GM23248 (cell line): ENCODE results near the gene NDEL1. TPM values are rescaled to one million over a fixed set of nuclear protein-coding genes. Genes with fewer than 3 reads are reported as not detected.

Experiments
- DNase-seq: peaks from one replicate; pipeline ENCODE4 v3.0.0-alpha.2; 2015
- H2AFZ ChIP-seq: fragments of 200-600 bp; sonication (generic); 2 replicates; pipeline ENCODE4 v1.6.1; 2016; ENCODE audit warnings: antibody characterized with exemption
- H3F3A ChIP-seq: fragments of 200-600 bp; sonication (generic); 2 replicates; pipeline ENCODE4 v1.6.1; 2016; ENCODE audit warnings: mild to moderate bottlenecking, antibody characterized with exemption, mixed run types; ENCODE audit not compliant: insufficient read depth
- H3K27ac ChIP-seq: fragments of 200-600 bp; sonication (generic); 2 replicates; pipeline ENCODE4 v1.5.1; 2016; ENCODE audit warnings: mild to moderate bottlenecking
- H3K27me3 ChIP-seq: fragments of 200-600 bp; sonication (generic); replicated peaks from 2 replicates; pipeline ENCODE4 v1.6.1; 2016; ENCODE audit warnings: mild to moderate bottlenecking; ENCODE audit not compliant: insufficient read depth
- H3K36me3 ChIP-seq: fragments of 200-600 bp; sonication (generic); 2 replicates; pipeline ENCODE4 v1.6.1; 2016; ENCODE audit warnings: low read depth, mild to moderate bottlenecking
- H3K4me1 ChIP-seq: fragments of 200-600 bp; sonication (generic); 2 replicates; pipeline ENCODE4 v1.6.1; 2016; ENCODE audit warnings: mild to moderate bottlenecking; ENCODE audit not compliant: insufficient read depth
- H3K4me2 ChIP-seq: fragments of 200-600 bp; sonication (generic); one replicate; pipeline ENCODE4 v1.6.1; 2016; ENCODE audit warnings: mild to moderate bottlenecking; ENCODE audit not compliant: unreplicated experiment
- H3K4me3 ChIP-seq: fragments of 200-600 bp; sonication (generic); 2 replicates; pipeline ENCODE4 v1.5.1; 2016; ENCODE audit warnings: mild to moderate bottlenecking
- H3K79me2 ChIP-seq: fragments of 200-600 bp; sonication (generic); 2 replicates; pipeline ENCODE4 v1.6.1; 2016; ENCODE audit warnings: mild to moderate bottlenecking; ENCODE audit not compliant: insufficient read depth
- H3K9ac ChIP-seq: fragments of 200-600 bp; sonication (generic); 2 replicates; pipeline ENCODE4 v1.6.1; 2016; ENCODE audit warnings: mild to moderate bottlenecking
- H3K9me2 ChIP-seq: fragments of 200-600 bp; sonication (generic); 2 replicates; pipeline ENCODE4 v1.6.1; 2016; ENCODE audit warnings: mixed run types, mild to moderate bottlenecking, moderate library complexity; ENCODE audit not compliant: insufficient read depth
- H3K9me3 ChIP-seq: fragments of 200-600 bp; sonication (generic); one replicate; pipeline ENCODE4 v1.6.1; 2017; ENCODE audit warnings: low read depth
- H4K20me1 ChIP-seq: fragments of 200-600 bp; sonication (generic); 2 replicates; pipeline ENCODE4 v1.6.0; 2016; ENCODE audit not compliant: insufficient read depth
- EZH2 ChIP-seq: fragments of 200-600 bp; sonication (generic); IDR thresholded peaks from 2 replicates; pipeline ENCODE4 v1.6.1; 2018; ENCODE audit warnings: antibody characterized with exemption, mild to moderate bottlenecking; ENCODE audit not compliant: insufficient read depth, poor library complexity, severe bottlenecking
- EZH2phosphoT487 ChIP-seq: fragments of 200-600 bp; sonication (generic); IDR thresholded peaks from 2 replicates; pipeline ENCODE4 v1.6.1; 2018; ENCODE audit warnings: antibody characterized with exemption, moderate library complexity, mild to moderate bottlenecking, low read depth; ENCODE audit not compliant: insufficient read depth
- WGBS, 2 experiments: methylation state at CpG; one replicate each; pipeline ENCODE4 v1.1.6; 2015 to 2017; ENCODE audit warnings: low lambda C conversion rate in 2 of 2, low coverage in 1 of 2; ENCODE audit errors: missing lambda C conversion rate in 2 of 2; 5-methylcytosine and 5-hydroxymethylcytosine counted together
- in situ Hi-C: fragments of 300-500 bp; cut with MboI; formaldehyde crosslinking; loops from 2 replicates; pipeline ENCODE4 v1.15.0; 2020
- polyA plus RNA-seq: library from polyadenylated mRNA; unstranded; fragments of >200 nt; fragmentation: Nextera tagmentation; extraction: Ambion mirVana; gene quantifications from 2 replicates; pipeline ENCODE4 v1.2.1, GENCODE V29; 2016
- total RNA-seq: library from RNA; depleted of rRNA; stranded (reverse); fragments of >200 nt; shearing (Covaris generic); gene quantifications from 2 replicates; pipeline ENCODE4 v1.2.3, GENCODE V29; 2014

Gene NDEL1
- total and polyA plus RNA-seq, 2 experiments from 2014 or later, result 74.9 to 111 TPM

- H3K9me3 ChIP-seq, result no peaks in the 10 kb centered on the region
- H3K27ac ChIP-seq, result no peak overlapping the region
- no peaks in the 10 kb centered on the region for H4K20me1 ChIP-seq
- H2AFZ ChIP-seq, result no peak overlapping the region
- 96 to 97% methylated on average over 9 of the region's 9 CpGs for WGBS, 2 experiments
- H3K4me3 ChIP-seq, result no peak overlapping the region
- H3K9ac ChIP-seq, result no peak overlapping the region
- no peak overlapping the region for H3K4me2 ChIP-seq
- peaks cover 67% of the 10 kb centered on the region for H3F3A ChIP-seq
- peaks cover 19% of the 10 kb centered on the region for H3K4me1 ChIP-seq
- in situ Hi-C loops, result no loop called here
- H3K27me3 ChIP-seq, result no peaks in the 10 kb centered on the region
- no peak for DNase-seq
- no peak for TF ChIP-seq EZH2
- peaks cover 33% of the 10 kb centered on the region for H3K36me3 ChIP-seq
- H3K9me2 ChIP-seq, result no peaks in the 10 kb centered on the region
- H3K79me2 ChIP-seq, result peaks cover 38% of the 10 kb centered on the region
These were observed 39.5 kb downstream of the NDEL1 start for GRCh38 chr17:8475227-8475626.

- Histone ChIP-seq H3K9ac (no peak overlapping the region), H3K27me3 (no peaks in the 10 kb centered on the region), H2AFZ (no peak overlapping the region), H3F3A (peaks cover 72% of the 10 kb centered on the region), H3K4me2 (no peak overlapping the region), H3K9me2 (no peaks in the 10 kb centered on the region), H4K20me1 (no peaks in the 10 kb centered on the region), H3K4me3 (no peak overlapping the region), H3K9me3 (no peaks in the 10 kb centered on the region), H3K4me1 (peaks cover 24% of the 10 kb centered on the region), H3K36me3 (peaks cover 32% of the 10 kb centered on the region), H3K79me2 (peaks cover 32% of the 10 kb centered on the region), H3K27ac (no peak overlapping the region)
- in situ Hi-C loops, result no loop called here
- DNase-seq, result no peak
- WGBS, 2 experiments, result 90 to 91% methylated on average over 16 of the region's 16 CpGs
- TF ChIP-seq EZH2 (no peak), EZH2phosphoT487 (no peak)
These were observed 40.1 kb downstream of the NDEL1 start for GRCh38 chr17:8475781-8476180.

GRCh38 chr17:8476741-8477140 is 41.1 kb downstream of the NDEL1 start:
- WGBS, 2 experiments, result 94 to 95% methylated on average over 21 to 22 of the region's 22 CpGs
- Histone ChIP-seq H3K27me3 (no peaks in the 10 kb centered on the region), H3K9me3 (no peaks in the 10 kb centered on the region), H3K4me2 (no peak overlapping the region), H3K36me3 (peaks cover 25% of the 10 kb centered on the region), H3K4me1 (peaks cover 24% of the 10 kb centered on the region), H3K79me2 (peaks cover 22% of the 10 kb centered on the region), H3F3A (peaks cover 79% of the 10 kb centered on the region), H3K9ac (no peak overlapping the region), H3K27ac (no peak overlapping the region), H3K4me3 (no peak overlapping the region), H2AFZ (no peak overlapping the region), H4K20me1 (no peaks in the 10 kb centered on the region), H3K9me2 (no peaks in the 10 kb centered on the region)
- TF ChIP-seq EZH2phosphoT487, result no peak
- TF ChIP-seq EZH2, result no peak
- DNase-seq, result no peak
- in situ Hi-C loops, result no loop called here

- Histone ChIP-seq H3F3A (peaks cover 76% of the 10 kb centered on the region), H4K20me1 (no peaks in the 10 kb centered on the region), H3K27ac (no peak overlapping the region), H3K79me2 (peaks cover 21% of the 10 kb centered on the region), H3K36me3 (peaks cover 24% of the 10 kb centered on the region), H3K9me2 (no peaks in the 10 kb centered on the region), H2AFZ (no peak overlapping the region), H3K27me3 (no peaks in the 10 kb centered on the region), H3K4me1 (peaks cover 24% of the 10 kb centered on the region), H3K4me2 (no peak overlapping the region), H3K9ac (no peak overlapping the region), H3K9me3 (no peaks in the 10 kb centered on the region), H3K4me3 (no peak overlapping the region)
- WGBS, 2 experiments, result 85 to 86% methylated on average over 8 of the region's 8 CpGs
- no peak for DNase-seq
- no peak for TF ChIP-seq EZH2
- TF ChIP-seq EZH2phosphoT487, result no peak
- in situ Hi-C loops, result no loop called here
These were observed 41.5 kb downstream of the NDEL1 start for GRCh38 chr17:8477171-8477570.
